GM19099 (cell line): ENCODE data around the gene ZNF567.

Experiments used
- POLR2A ChIP-seq: IDR thresholded peaks from 3 replicates; pipeline ENCODE4 v1.6.1; 2011; ENCODE audit warnings: low read depth; ENCODE audit not compliant: insufficient read length; ENCODE audit errors: extremely low read depth

Gene ZNF567

DNA sequence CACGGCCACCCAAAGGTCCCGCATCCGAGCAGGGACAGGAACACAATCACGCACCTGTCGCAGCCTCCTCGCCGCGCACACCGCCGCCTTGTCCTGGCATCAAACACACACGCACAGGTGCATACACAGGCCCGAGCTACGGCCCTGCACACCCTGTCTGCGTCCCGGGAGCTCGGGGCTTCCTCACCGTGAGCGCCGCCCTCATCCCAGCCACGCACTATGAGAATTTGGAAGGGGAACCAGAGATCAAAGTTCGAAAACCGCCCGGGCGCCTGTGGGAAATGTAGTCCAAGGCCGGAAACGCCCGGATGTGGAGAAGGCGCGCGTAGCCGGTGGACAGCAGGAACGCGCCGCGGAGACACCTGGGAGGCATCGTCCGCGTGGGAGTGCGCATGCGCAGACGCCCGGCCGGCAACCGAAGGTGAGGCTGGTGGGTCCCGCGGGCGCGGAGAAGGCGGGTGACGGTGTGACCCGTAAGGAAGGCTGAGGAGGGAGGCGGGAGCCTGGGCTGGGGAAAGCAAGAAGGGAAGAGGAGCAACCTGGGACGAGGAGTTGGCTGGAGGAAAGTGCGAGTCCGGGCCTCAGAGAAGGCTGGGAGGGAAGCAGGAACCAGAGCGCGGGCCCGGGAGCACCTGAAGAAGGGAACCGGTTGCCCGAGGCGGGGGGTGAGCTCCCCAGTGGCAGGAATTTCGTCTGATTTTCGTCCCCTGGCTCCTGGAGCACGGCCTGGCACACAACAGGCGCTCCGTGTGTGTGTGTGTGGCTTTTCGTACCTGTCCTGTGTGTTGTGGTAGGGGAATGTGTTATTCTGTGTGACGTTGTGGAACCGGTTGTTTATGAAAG, at the start of gene ZNF567:
Gene ZNF567, plus strand, starts transcription at position 399 of the 843 bp plus-strand sequence. CDS start 7,256 bp downstream, outside the sequence.
- TF ChIP-seq POLR2A = peak; percentile 83

DNA sequence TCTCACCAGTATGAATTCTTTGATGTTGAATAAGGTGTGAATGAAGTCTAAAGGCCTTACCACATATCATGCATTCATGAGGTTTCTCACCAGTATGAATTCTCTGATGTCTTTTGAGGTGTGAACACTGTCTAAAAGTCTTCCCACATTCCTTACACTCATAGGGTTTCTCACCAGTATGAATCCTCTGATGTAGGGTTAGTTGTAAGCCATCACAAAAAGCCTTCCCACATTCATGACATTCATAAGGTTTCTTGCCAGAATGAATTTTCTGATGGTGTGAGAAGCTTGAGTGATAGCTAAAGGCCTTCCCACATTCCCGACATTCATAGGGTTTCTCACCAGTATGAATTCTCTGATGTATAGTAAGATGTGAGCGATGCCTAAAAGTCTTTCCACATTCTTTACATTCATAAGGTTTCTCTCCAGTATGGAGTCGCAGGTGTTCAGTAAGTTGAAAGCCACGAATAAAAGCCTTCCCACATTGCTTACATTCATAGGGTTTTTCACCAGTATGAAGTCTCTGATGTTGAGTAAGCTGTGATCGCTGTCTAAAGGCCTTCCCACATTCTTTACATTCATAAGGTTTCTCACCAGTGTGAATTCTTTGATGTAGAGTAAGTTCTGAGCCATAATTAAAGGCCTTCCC, 48.4 kb upstream of the ZNF567 start:
- no peak for TF ChIP-seq POLR2A

DNA sequence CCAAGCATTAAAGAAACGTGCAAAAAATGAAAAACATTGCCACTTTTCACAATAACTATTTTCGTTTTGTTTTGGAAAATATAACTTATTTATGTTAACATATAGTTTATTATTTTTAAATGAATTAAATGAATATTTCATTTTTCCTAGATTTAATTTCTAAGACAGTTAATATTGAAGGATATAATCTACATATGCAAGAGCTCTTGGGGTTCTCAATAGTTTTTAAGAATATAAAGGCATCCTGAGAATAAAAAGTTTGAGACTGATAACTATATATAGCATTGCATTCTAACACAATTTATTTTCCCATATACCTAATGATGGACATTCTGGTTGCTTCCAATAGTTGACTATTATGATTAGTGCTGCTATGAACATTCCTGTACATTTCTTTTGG, 40.7 kb upstream of the ZNF567 start:
- no peak for TF ChIP-seq POLR2A

DNA sequence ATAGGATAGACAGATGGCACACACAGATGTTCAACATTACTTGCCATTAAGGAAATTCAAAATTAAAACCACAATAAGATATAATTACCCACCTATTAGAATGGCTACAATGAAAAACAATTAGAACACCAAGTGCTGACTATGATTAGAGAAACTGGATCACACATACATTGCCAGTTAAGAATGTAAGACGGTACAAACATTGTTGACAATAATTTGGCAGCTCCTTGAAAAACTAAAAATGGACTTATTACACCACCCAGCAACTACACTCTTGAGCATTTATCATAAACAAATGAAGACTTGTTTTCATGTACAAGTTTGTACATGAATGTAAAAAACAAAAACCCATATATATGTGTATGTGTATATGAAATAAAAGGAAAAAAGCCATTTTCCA, 34.5 kb upstream of the ZNF567 start:
- TF ChIP-seq POLR2A = no peak

DNA sequence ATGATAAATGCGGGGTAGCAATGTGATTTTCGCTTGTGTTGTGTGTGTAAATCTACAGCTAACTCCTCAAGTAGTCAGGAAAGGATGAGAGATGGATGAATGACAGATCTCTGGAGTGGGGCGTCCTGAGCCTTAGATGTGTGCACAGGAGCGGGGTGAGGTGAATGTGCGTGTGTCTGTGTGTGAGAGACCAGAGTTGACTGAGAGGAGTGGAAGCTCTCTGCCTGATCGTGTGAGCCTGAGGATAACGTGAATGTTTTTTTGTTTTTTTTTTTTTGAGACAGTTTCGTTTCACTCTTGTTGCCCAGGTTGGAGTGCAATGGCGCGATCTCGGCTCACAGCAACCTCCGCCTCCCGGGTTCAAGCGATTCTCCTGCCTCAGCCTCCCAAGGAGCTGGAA, 21.6 kb upstream of the ZNF567 start:
- TF ChIP-seq POLR2A = no peak

DNA sequence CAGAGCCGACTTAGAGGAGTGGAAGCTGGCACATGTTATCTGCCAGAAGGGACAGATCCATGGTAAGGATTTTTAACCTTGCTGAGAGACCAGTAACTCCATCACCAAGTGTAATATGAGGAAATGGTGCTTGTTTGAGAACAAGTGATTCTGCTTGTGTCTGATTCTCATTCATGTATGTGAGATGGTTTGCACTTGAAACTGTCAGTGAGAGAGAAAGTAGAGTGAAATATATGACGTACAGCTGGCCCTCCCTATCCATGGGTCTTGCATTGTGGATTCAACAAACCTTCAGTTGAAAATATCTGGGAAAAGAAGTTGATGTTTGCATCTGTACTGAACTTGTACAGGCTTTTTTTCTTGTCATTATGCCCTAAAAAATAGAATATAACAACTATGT, 18.8 kb upstream of the ZNF567 start:
- no peak for TF ChIP-seq POLR2A

DNA sequence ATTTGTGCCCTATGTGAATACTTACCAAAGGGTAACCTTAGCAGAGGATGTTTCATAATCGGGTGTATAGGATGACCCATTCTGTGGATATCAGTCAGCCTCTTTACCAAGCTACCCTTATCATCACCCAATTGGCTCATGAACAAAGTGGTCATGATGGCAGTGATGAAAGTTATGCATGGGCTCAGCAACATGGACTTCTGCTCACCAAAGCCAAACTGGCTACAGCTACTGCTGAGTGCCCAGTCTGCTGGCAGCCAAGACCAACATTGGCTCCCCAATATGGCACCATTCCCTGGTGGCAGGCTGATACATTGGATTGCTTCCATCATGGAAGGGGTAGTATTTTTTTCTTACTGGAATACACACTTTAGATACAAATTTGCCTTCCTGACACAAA, 15.0 kb upstream of the ZNF567 start:
- TF ChIP-seq POLR2A = no peak

DNA sequence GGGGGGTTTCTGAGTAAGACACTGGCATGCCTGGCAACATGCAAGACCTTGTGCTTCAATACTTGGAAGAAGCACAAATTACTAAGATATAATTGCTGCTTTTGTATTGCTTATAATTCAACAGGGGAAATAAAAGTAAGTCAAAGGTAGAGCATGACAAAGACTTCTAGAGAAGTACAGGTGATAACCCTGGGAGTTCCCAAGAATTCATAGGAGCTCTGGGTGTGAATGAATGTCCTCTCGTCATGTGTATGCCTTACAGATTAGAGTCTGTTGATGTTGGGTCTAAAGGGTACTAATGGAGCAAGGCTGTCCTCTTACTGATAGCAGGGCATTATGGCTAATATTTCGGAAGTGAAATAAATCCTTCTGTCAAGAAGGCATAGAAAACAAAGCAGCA, 13.2 kb upstream of the ZNF567 start:
- TF ChIP-seq POLR2A = no peak

DNA sequence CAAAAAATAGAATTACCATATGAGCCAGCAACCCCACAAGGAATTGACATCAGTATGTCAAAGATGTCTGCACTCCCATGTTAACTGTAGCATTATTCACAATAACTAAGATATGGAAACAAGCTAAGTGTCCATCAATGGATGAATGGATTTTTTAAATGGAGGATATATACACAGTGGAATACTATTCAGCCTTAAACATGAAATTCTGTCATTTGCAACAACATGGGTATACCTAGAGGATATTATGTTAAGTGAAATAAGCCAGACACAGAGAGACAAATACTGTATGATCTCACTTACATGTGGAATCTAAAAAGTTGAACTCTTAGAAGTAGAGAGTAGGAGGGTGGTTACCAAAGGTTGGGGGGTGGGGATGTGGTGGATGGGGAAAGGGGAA, 8.0 kb upstream of the ZNF567 start:
- no peak for TF ChIP-seq POLR2A

DNA sequence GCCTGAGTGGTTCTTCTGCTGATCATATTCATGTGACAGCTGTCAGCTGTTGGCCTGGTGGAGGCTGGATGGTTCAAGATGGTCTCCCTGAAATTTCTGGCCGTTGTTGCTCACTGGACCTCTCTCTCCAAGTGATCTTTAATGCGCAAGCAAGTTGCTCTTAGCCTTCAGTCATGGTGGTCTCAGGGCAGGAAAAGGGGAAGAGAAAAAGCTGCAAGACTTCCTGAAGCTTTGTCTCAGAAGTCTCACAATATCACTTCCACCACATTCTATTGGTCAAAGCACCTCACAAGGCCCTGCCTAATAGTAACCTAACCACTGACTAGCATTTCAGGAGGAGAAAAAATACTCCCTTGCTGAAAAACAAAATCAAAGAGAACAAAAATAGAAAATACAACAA, 1.6 kb upstream of the ZNF567 start:
- TF ChIP-seq POLR2A = no peak

DNA sequence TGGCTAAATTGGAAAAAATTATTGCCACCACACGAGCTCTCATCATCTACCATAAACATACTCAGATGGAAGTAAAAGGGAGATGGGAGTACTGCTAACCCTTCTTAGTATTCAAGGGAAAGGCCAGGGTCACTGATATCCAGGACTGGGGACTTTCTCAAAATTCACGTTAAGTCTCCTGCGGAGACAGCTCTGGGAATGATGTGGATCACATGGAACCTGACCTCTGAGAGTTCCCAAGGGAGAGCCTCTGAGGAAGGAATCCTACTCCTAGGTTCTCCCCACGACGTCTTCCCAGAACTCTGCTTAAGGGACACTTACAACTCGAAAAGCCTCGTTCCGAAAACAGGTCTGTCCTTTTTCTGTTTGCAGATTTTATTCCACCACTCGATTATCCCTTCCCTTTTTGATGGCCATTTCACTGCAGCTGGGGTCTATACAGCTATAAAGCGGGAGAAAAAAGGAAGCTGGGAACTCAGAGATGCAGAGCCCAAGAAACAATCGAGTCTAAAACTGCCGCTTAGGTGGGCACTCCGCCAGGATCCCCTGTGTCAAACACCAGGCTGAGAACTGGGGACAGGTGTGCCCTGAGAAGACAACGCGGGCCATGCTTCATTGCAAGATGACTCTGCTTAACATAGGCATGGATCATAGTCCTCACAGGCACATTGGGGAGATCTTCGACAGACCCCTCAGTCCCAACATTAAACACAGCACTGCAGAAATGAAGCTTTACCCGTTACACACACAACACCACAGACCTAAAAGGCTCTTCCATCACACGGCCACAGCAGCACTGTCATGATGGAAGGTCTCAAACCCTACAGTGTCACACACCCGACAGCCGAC, 823 bp upstream of the ZNF567 start:
- no peak for TF ChIP-seq POLR2A

DNA sequence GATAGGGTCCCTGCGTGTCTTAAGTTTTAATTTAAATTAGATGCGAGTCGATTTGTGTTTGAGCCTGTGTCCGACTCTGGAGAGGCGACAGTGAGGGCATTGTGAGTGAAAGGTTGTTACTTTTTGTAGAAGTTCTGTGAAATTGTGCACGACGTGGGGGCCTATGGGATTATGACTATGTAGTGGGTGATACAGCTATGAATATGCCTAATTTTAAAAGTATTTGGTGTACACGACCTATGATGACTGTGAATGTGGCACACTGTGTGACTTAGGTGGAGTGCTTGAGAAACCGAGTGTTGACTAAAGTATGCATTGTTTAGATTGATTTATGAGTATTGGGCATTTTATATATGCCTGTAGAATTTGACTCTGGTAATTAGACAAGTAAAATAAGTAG, 646 bp downstream of the ZNF567 start:
- no peak for TF ChIP-seq POLR2A

DNA sequence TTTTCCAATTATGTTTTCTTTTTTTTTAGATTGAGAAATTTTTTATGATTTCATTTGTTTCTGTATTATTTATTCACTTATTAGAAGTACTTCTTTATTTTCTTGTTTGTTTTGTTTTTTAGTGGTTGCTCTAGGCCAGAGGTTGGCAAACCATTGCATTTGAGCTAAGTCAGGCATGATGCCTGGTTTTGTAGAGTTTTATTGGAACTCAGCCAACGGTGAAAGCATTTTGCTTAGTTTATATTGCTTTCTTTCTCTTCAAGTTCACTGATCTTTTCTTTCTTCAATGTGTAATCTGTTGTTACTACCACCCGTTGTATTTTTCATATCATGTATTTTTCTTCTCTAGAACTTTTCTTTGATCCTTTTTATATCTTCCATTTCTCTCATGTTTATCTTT, 19.7 kb downstream of the ZNF567 start:
- no peak for TF ChIP-seq POLR2A

DNA sequence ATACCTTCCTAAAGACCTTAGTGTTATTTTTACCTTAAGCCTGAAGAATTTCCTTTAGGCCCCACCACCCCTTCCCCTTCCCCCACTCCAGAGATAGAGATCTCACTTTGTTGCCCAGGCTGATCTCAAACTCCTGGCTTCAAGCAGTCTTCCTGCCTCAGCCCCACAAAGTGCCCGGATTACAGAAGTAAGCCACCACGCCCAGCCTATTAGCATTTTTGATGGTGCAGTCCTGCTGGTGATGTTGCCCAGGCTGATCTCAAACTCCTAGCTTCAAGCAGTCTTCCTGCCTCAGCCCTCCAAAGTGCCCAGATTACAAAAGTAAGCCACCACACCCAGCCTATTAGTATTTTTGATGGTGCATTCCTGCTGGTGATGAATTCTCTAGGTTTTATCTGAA, 22.0 kb downstream of the ZNF567 start:
- TF ChIP-seq POLR2A = no peak
